Muscle of back (tissue), 11 donors: ENCODE results near the gene IL24. TPM values are rescaled to one million over a fixed set of nuclear protein-coding genes. Genes with fewer than 3 reads are reported as not detected.

ENCODE experiments used
- DNase-seq, 3 donors: peaks; one replicate each; pipeline versions ENCODE4 v3.0.0 to v3.0.0-alpha.2; 2013
- polyA plus RNA-seq, 10 donors: library from polyadenylated mRNA; unstranded; fragments of 120-200 nt; gene quantifications; one replicate each; pipeline ENCODE4 v1.2.1, GENCODE V29; 2013; ENCODE audit not compliant: insufficient read length in 10 of 10

The IL24 gene
- polyA plus RNA-seq, 10 donors = 0.10 to 1.6 (median 0.16) TPM; not detected in 2

DNA sequence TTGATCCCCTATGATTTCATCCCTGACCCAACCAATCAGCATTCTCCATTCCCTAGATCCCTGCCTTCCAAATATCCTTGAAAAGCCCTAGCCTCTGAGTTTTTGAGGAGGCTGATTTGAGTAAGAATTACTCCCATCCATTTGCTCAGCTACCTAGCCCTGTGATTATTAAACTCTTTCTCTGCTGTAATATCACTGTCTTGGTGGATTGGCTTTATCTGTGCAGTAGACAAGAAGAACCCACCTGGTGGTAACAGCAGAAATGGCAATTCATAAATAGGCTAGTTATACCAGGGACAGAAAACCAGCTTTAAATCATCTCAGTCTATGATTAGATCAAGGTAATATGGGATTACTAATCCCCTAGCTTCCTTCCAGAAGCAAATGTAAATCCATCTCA, 18.8 kb upstream of the IL24 start:
- no peak for DNase-seq

DNA sequence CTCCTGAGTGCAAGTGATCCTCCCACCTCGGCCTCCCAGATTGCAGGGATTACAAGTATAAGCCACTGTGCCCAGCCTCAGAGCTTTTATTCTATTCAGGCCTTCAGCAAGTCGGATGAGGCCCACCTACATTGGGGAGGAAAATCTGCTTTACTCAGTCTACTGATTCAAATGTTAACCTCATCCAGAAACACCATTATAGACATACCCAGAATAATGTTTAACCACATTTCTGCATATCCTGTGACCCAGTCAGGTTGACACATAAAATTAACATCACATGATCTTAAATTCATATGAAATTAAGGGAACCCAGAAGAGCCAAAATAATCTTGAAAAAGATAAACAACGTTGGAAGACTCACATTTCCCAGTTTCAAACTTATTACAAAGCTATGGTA, 16.9 kb upstream of the IL24 start:
- no peak for DNase-seq

DNA sequence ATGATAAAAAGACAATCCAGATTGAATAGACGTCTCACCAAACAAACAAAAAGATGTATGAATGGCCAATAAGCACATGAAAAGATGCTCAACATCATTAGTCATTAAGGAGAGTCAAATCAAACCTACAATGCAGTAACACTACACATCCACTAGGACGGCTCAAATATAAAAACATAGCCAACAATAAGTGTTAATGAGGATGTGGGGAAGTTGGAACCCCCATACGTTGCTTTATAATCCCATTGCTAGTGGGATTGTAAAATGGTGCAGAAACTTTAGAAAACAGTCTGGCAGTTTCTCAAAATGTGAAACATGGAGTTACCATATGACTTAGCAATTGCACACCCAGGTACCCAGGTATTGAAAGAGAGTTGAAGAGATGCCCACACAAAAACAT, 14.7 kb upstream of the IL24 start:
- DNase-seq = no peak

DNA sequence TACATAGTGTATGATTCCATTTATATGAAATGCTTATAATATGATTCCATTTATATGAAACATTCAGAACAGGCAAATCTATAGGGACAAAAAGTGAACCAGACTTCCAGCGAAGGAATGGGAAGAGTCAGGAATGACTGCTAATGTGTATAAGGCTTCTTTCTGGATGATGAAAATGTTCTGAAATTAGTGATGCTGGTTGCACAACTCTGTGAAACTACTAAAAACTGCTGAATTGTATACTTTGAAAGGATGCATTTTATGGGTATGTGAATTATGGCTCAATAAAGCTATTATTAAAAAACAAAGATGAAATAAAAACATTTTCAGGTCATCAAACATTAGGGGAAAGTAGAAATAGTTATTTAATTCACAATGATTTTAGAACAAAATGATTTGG, 14.1 kb upstream of the IL24 start:
- DNase-seq = no peak

DNA sequence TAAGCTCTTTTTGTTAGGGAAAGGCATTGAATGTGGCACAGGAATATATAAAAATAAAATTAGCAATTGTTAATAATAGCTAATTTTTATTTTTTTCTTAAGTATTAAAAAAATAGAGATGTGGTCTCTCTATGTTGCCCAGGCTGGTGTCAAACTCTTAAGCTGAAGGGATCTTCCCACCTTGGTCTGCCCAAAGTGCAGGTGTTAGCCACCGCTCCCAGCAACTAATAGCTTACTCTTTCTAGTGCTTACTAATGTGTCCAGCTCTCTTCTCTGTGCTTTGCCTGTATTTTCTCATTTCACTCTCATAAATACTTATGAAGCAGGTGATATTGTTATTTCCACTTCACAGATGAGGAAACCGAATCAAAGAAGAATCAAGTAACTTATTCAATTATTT, 13.4 kb upstream of the IL24 start:
- no peak for DNase-seq

DNA sequence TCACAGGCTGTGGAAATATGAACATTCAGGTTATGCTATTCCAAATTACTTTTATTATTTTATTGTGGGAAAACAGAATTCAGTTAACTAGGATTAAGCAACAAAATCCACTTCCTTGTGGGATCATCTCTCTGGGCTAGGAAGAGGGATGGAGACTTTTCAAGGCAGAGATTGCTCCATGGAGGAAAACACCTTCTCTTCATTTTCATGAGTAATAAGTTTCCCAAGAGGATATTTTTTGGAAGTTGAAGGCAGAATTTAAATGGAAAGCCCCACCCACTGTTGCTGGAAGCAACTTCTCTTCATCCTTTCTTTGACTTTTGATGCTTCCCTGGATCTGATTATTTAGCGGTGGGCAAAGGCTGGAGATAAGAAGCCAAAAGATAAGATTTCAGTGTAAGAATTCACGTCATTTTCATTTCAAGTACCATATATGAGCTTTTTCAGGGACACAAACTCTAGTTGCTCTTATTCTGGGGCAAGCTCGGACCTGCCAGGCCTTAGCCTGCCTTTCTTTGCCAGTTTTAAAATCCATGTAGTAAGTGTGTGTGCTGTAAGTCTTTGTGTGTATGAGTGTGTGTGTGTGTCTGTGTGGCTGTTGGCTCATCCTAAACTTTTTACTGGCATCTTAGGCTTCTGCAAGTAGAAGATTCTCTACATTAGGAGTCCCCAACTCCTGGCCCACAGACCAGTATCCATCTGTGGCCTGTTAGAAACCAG, 11.7 kb upstream of the IL24 start:
- DNase-seq = no peak

DNA sequence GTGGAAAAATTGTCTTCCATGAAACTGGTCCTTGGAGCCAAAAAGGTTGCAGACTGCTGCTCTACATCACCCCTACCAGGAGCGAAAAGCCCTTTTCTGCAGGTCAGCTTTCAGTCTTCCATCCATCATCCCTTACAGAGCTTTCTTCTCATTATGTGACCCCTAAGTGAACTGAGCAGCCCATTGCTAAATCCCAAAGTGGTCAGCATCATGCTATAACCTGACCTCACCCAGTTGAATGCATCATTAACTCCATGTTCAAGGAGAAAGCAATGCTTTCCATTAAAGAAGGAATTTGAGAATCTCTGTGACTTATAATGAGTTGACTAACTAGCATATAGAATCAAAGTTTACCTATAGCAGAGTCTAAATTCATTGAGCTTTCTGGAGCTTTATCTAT, 10.4 kb upstream of the IL24 start:
- no peak for DNase-seq

DNA sequence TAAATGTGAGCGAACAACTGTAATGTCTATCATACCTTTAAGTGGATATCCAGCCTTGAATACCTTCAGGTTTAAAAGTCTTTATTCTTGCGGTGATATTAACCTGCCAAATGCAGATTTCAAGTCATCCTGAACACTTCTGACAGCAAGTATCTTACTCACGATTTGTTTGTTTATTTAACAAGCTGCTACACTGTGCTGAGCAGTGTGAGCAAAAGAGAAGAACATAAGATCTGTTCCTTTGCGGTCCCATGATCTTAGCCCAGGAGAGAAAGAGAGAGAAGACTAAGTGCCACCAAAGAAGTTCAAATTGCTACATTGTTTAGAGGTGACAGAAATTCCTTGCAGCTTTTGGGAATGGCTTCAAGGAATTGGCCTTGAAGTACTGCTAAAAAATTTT, 9.5 kb upstream of the IL24 start:
- no peak for DNase-seq

DNA sequence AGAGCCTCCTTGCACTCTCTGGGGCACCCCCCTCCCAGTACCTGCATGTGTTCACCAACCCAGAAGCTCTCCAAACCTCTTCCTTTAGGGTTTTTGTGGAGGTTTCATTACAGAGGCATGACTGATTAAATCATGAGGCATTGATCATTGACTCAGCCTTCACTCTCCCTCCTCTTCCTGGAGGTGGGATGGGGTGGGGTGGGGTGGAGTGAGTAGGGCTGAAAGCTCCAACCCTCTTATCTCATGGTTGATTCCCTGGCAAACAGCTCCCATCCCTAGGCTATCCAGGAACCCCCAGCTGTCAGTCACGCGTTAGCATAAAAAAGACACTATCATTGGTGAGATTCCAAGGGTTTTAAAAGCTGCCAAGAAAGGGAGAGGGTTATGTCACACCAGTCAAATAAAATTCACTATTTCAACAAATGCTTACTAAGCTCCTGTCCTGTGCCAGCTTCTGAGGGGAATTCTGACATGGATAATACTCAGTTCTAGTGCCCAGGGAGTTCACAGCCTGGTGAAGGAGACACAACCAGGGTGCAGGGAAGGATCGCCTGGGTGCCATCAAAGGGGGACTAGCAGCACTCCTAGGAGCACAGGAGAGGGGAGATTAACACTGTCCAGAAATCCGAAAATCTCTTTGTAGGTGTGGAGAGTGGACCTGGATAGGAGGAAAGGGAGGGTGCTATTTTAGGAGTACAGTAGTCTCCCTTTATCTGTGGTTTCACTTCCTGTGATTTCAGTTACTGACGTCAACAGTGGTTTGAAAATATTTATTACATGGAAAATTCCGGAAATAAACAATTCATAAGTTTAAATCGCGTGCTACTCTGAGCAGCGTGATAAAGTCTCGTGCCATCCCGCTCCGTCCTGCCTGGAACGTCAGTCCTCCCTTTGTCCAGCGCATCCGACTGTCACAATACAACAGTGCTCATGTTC, 6.8 kb upstream of the IL24 start:
- DNase-seq = no peak

DNA sequence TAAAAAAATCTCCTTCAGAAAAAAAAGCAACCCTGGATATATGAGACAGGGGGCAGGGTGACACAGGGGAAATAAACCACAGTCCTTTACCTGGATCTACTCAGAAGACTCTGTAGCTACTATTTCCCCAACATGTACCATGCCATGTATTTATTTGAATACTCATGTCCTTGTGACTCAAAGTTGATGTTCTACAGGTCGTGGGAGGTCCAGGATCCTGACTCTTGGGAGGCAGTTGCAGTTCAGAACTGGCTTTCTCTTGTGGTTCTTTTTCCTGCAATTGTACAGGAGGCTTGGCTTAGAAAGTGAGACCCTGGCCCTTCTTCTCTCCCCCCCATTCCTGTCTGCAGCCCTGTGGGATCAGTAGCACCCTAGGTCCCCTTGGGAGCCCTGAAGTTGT, 5.8 kb upstream of the IL24 start:
- no peak for DNase-seq

DNA sequence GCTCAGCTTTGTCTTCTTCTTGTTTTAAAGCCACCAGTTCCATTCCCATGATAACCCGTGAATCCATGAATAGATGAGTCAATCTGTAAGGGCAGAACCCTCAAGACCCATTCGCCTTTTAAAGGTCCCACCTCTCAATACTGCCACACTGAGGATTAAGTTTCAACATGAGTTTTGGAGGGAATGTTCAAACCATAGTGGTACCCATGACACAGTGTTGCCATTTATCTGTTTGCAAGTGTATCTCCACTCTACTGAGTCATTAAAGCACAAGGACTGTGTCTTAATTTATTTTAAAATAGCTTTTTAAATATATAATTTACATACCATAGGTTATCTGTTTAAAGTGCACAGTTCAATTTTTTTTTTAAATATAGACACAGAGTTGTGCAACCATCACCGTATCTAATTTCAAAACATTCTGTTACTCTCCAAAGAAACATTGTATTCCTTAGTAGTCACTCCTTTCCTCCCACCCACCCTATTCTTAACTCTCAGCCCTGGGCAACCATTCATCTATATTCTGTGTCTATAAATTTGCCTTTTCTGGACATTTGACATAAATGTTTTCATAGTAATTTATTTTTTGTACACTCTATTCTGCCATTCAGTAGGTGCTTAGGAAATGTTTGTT, 4.8 kb upstream of the IL24 start:
- no peak for DNase-seq

DNA sequence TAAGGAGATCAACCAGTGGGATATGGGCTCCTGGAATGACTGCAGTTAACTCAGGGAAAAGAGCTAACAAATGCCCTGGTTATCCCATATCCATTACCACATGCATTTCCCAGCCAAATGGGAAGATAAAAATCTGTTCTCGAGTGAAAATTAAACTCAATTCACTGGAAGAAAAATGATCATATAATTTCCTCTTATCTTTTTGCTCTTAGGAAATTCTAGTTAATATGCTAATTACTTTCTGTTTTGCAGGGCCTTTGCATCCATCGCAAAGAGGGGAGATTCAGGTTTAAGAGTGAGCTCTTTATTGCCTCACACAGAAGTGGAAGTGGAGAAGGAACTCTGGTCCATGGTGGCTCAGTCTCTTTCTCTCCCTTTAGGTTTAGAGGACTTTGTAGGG, 3.9 kb upstream of the IL24 start:
- no peak for DNase-seq

DNA sequence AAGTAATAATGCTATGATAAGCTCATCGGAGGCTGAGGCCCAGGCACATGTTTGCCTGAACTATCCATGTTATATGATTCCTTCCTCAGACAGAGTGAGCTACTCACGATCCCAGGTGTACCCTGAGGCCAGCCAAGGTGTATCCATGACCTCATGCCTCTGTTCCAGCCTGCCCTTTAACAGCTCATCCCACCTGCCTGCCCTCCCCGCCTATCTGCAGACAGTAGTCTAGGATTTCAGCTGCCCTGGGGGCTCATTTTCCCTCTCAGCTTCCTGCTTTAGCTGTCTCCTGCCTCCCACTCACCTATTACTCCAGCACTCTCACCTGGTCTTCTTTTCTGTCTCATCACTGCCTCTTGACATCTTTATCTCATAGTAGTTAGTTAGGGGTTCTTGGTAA, 1.9 kb upstream of the IL24 start:
- DNase-seq = no peak

DNA sequence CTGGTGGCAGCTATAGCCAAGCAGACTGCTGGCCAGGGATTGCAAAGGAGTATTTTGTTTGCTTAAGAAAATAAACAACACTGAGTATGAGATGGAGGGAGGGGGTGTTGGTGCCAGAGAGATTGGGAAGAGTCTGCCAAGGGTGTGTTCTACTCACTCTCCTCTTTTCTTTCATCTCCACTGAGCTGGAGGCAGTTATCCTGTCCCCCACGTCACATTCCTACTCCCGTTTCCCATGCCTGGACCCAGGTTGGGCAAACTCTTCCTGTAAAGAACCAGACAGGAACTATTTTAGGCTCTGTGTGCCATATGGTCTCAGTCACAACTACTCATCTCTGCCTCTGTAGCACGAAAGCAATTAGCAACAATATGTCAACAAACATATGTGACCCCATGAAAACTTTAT, 1.4 kb upstream of the IL24 start:
- DNase-seq = no peak

DNA sequence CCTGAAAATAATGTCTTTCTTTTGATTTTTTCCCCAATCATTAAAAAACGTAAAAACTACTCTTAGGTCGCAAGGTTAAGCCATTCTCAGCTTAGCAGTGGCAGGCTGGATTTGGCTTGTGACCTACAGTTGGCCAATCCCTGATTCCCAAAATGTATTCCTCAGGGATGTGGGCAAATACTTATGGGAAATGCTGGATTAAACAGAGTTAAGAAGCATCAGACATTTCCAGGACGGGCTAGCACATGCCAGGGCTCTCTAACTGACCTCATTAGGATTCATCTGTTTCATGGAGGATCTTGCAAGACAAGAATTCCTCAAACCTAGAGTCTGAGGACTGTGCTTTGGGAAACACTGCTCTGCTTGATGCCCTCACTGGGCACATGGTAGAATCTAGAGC, 982 bp upstream of the IL24 start:
- no peak for DNase-seq

DNA sequence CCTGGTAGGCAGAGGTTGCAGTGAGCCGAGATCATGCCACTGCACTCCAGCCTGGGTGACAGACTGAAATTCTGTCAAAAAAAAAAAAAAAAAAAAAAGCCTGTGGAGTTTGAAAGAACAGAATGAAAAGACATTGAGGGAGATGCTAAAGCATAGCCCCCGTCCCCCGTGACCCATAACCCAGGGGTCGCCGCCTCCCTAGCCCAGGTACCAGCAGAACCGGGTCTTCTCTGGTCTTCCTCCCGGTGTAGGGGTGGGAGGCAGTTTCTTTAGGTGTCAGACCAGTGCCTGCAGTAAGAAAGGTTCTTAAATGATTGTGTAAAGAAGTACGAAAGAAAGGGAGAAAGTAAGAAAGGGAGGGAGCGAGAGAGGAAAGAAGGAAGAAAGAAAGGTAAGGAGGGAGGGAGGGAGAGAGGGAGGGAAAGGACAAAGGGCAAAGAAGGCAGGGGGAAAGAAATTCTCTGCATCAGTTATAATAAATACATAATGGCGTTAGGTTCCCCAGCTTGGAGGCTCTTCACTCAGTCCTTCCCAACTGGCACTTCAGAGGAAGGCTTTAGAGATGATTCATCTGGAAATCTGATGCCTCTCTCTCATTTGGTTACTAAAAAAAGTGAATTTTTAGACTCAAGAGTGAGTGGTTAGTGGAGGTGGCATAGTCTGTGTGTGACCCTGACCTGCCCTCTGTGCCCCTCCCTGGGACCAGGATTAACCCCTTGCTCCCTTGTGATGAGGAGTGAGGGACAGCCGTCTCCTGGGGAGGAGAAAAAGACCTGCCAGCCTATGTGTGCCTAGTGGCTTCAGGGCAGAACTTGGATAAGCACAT, 1.1 kb downstream of the IL24 start:
- no peak for DNase-seq

DNA sequence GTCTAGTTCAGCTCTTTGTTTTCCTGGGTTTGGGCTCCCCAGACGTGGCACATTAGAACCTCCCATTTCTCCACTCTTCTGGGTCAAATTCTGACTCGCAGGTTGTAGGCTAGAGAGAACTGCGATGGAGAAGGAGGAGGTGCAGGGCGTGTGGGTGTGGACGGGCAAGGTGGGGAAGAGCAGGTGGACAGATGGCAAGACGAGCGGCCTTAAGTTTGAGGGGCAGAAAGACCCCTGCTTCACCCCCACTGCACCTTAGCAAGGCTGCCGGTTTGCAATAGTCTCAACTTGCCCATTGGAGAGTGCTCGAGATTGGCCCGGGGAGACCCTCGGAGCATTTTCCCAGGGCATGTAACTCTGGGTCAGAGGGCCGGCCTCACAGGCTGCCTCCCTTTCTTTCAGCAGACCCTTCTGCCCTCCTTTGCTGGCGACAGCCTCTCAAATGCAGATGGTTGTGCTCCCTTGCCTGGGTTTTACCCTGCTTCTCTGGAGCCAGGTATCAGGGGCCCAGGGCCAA, 1.7 kb downstream of the IL24 start:
- DNase-seq = no peak

DNA sequence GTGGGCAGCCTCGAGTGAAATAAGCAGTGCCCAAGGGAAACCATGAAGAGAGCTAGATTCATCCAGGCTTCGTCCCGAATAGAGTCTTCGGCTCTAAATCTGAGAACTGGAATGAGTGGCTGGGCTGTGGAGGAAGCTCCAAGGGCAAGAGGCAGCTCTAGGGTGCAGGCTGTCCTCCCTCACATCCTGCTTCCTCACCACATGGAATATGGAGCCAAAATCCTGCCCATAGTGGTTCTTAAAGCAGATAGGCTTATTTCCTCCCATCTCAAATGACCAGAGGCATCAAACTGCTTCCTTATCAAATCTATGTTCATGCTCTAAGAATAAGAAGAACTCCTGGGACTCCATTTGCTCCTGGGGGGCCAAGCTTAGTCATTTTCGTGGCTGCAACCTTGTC, 2.5 kb downstream of the IL24 start:
- DNase-seq = no peak

DNA sequence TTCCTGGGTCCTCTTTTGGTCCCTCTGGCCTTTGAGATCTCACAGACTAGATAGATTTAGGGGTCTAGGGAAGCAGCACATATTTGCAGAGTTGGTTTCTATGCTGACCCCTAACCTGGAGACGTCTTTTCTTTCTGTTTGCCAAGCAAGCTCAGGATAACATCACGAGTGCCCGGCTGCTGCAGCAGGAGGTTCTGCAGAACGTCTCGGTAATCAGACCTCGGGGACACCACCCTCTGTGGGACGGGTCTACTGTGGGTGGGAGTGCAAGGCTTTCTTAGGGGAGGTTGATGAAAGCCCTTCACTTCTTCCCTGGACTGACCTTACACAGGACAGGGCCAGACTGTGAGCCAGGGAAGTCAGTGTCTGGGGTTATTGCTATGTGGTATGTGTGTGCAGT, 2.9 kb downstream of the IL24 start:
- DNase-seq = no peak

DNA sequence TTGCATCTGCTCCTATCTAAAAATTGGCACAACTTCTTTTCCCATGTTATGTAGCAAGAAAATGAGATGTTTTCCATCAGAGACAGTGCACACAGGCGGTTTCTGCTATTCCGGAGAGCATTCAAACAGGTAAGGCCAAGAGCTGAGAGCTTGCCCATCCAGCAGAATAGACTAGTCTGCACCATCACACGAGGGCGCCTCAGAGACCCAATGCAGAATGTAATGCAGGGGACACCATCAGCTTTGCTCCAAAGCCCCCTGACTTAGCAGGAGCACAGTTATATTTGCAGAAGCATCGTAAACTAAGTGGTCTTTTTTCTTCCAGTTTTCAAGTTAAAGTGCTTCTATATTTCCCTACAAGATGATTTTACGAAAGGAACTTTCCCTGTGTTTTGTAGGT, 4.7 kb downstream of the IL24 start:
- no peak for DNase-seq

DNA sequence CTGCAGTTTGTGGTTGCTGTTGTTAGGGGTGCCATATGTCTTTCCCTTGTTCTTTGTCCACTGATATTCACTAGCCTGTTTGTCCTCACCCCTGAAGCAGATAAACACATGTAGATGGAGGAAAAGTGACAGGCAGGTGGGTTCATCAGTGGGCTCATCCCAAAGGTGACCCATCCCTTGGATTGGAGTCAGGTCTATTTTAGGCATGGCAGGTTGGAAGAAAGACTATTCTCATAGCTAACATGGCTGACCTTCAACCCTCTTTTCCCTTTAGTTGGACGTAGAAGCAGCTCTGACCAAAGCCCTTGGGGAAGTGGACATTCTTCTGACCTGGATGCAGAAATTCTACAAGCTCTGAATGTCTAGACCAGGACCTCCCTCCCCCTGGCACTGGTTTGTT, 5.5 kb downstream of the IL24 start:
- DNase-seq = no peak

DNA sequence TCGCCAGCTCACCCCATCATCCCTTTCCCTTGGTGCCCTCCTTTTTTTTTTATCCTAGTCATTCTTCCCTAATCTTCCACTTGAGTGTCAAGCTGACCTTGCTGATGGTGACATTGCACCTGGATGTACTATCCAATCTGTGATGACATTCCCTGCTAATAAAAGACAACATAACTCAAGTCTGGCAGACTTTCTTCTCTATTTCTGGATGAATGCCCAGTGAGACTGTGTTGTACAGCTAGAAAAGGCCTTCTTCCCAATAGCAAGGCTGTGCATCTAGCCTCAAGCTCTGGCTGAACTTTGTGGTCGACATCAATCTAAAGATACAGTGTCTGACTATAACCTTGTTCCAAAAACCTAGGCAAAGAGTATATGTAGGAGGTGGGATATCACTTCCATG, 6.4 kb downstream of the IL24 start:
- no peak for DNase-seq
